AG04449 (cell line): ENCODE measurements around the gene PPP4R4.
A peak's percentile ranks its signal among the peaks of the same experiment; 100 is the strongest.

Experiments used
- CTCF ChIA-PET: fragments of 350-600 bp; formaldehyde crosslinking; extraction: SDS; loops from one replicate; lab custom pipeline; 2021; ENCODE audit warnings: antibody characterized with exemption; lab: Yijun Ruan, JAX
- POLR2A ChIA-PET: fragments of 400-600, 350-600 bp; formaldehyde crosslinking; extraction: SDS; loops from one replicate; lab custom pipeline; 2020; ENCODE audit warnings: antibody characterized with exemption, inconsistent platforms; lab: Yijun Ruan, JAX
- DNase-seq: peaks from one replicate; pipeline ENCODE4 v3.0.0-alpha.2; 2010; ENCODE audit warnings: low read depth, low spot score
- H3K4me3 ChIP-seq: 2 replicates; pipeline ENCODE4 v1.5.1; 2011; ENCODE audit warnings: low read depth, mild to moderate bottlenecking, control low read depth, low read length
- TF ChIP-seq, protein P1 (sequence below): IDR thresholded peaks from one replicate; pipeline ENCODE4 v1.5.1; 2011; ENCODE audit warnings: mild to moderate bottlenecking, moderate library complexity, low read length, control low read depth, inconsistent platforms; ENCODE audit not compliant: insufficient read depth; ENCODE audit errors: missing control alignments

The PPP4R4 gene

DNA sequence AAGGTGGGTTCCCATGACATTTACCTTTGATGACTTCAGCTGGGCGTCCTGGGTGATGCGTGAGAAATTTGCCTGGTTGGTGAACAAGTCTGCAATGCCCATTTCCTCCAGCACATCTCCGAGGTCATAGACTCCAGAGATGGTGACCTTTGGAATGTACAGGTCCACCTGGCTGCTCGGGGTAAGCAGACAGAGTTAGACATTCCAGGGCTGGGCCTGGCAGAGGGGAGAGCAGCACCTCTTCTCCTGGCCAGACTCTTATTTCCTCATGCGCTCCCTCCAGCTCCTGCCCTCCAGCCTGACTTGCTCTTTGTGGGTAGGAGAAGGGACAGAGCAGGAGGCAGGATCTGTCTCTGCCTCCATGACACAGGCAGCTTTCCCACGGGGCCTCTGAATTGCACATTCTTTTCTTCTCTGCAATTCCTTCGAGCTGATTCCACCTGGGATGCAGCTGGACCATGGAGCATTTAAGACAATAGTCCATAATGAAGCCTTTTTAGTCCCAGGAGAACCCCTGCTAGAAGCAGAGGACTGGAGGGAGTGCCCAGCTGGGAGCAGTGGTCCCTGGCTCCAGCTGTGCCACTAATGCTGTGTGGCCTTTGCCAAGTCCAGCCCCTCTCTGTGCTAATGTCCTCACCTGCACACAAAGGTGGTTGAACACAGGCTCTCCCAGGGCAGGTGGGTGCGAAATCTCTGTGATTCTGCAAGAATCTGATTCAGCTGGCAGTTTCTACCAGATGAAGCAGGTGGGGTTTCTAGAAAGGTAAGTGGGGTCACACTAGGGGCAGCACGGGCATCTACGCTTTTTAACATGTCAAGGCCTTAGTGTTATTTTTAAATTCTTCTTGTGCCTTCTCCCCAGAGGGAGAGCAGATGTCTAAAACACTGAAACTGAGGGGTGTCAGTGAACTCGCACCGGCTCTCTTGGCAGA, 132.2 kb downstream of the PPP4R4 start:
- POLR2A ChIA-PET = no interaction called here
- H3K4me3 ChIP-seq = no peak overlapping the region
- no peak for DNase-seq
- CTCF ChIA-PET = interaction anchor here (0.5 to 3.2 kb wide), 4 partner anchors 126 to 174 kb away, joined by 3 to 16 read pairs (median 5); no protein-coding TSS in a partner anchor
- TF ChIP-seq, protein P1, sequence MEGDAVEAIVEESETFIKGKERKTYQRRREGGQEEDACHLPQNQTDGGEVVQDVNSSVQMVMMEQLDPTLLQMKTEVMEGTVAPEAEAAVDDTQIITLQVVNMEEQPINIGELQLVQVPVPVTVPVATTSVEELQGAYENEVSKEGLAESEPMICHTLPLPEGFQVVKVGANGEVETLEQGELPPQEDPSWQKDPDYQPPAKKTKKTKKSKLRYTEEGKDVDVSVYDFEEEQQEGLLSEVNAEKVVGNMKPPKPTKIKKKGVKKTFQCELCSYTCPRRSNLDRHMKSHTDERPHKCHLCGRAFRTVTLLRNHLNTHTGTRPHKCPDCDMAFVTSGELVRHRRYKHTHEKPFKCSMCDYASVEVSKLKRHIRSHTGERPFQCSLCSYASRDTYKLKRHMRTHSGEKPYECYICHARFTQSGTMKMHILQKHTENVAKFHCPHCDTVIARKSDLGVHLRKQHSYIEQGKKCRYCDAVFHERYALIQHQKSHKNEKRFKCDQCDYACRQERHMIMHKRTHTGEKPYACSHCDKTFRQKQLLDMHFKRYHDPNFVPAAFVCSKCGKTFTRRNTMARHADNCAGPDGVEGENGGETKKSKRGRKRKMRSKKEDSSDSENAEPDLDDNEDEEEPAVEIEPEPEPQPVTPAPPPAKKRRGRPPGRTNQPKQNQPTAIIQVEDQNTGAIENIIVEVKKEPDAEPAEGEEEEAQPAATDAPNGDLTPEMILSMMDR = no peak

DNA sequence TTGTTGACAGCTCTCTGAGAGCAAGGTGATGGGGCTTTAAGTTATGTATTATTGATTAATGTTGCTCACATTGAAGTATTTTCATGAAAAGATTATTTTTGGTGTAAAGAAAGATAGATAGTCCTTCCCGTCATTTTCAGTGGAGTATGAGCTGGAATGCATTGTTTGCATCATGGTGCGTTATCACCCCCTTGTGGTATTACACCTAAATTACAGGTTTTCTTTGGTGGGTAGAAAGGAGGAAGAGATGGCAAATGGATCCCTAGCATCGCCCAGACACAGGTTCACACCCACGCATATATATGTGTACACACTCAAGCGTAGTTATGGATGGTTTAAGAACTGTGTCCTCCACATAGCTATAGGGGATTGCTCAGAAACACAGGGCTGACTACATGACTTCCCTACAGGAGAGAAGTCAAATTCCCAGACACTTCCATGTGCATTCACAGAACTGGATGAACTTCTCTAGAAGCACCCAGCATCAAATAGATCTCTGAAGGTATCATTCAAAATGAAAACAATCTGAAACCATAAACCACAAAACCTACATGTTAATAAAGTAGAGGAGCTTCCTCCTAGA, 133.4 kb downstream of the PPP4R4 start:
- ChIA-PET CTCF (interaction anchor here (0.5 to 3.2 kb wide), 7 partner anchors 9 to 272 kb away, joined by 3 to 16 read pairs (median 4); no protein-coding TSS in a partner anchor), POLR2A (no interaction called here)
- TF ChIP-seq, protein P1 = peak; percentile 12
- H3K4me3 ChIP-seq = no peak overlapping the region
- DNase-seq = no peak

DNA sequence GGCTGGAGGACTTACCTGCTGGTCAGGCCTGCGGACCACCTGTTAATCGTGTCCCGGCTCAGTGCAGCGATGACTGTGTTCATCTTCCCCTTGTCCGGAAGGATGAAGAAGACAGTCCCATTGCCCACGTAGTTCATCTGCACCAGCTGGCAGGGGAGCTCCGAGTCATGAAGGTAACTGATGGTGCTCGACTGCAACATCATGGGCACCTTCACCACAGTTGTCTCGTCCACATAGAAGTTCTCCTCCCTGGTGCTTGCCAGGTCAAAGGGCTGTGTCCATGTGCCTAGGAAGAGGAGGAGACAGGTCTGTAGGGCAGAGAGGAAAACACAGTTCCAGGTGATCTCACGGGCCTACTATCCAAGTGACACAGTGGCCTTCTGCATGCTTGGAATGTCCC, 135.6 kb downstream of the PPP4R4 start:
- TF ChIP-seq, protein P1 = no peak
- no peak overlapping the region for H3K4me3 ChIP-seq
- POLR2A ChIA-PET = no interaction called here
- DNase-seq = no peak
- CTCF ChIA-PET = interaction anchor here (0.8 kb wide), 1 partner anchor 16 kb away, joined by 3 read pairs; no protein-coding TSS in a partner anchor

DNA sequence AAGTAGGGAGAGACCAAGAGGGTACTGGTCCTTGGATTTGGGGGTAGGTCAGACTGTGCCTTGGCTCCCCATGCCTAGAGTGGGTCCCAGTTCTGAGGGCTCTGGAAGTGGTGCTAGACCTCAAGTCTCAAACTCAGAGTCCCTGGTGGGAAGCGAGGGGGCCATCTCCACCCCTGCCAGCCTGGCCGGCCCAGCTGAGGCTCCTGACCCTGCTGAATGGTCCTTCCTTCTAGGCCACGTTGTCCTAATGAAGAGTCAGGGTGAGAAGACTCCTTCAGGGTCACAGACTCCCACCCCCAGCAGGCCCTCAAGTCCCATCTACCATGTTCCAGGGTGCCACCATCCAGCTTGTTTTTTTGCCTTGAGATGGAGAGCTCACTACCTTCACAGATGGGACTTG, 136.1 kb downstream of the PPP4R4 start:
- TF ChIP-seq, protein P1 = no peak
- no peak for DNase-seq
- ChIA-PET CTCF (interaction anchor here (1.1 kb wide), 1 partner anchor 174 kb away, joined by 4 read pairs; no protein-coding TSS in a partner anchor), POLR2A (no interaction called here)
- no peak overlapping the region for H3K4me3 ChIP-seq

DNA sequence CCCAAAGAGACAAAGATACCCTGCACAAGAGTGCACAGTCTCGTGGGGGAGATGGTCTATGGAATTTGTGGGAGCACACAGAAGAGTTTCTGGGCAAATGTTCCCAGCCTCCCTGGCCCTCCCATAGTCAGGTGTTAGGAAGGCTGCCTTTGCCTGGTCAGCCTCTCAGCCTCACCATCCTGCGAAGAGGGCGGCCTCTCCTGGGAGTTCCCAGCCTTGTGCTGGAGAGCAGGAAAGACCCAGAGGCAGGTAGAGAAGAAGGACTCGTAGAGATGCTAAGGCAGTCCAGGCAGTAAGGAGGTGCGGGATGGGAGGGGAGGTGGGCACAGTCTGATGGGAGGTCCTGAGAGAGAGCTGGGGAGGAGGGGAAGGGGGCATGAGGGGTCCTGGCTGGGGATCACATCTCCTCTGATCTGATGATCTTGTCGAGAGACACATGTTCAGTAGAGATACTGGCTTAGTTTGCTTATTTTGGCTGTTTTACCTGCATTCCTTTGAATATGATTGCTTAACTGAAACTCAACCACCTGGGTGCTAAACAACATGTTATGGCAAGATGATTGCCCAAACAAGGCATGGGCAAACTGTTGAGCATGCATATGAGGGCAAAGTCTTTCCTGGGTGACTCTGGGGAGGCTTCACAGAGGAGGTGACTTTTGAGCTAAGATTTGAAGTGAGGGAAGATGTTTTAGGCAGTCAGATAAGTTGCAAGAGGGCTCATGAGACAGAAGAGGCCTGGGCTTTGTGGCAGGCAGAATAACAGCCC, 138.5 kb downstream of the PPP4R4 start:
- no peak for DNase-seq
- ChIA-PET CTCF (no interaction called here), POLR2A (no interaction called here)
- TF ChIP-seq, protein P1 = no peak
- H3K4me3 ChIP-seq = no peak overlapping the region
